NOMO-1 treated with dmso at 0.1 percent for 144 hours (cell line): ENCODE results near the gene CYP4F2.
"Not testable (repeated sequence)": the region's sequence is repeated elsewhere in the genome, so short reads cannot be mapped to it uniquely, and the experiment has no call there.

Experiments
- DNase-seq: peaks from one replicate; lab custom pipeline; 2025; ENCODE audit not compliant: unreplicated experiment; lab: John Stamatoyannopoulos, UW

Gene CYP4F2, protein sequence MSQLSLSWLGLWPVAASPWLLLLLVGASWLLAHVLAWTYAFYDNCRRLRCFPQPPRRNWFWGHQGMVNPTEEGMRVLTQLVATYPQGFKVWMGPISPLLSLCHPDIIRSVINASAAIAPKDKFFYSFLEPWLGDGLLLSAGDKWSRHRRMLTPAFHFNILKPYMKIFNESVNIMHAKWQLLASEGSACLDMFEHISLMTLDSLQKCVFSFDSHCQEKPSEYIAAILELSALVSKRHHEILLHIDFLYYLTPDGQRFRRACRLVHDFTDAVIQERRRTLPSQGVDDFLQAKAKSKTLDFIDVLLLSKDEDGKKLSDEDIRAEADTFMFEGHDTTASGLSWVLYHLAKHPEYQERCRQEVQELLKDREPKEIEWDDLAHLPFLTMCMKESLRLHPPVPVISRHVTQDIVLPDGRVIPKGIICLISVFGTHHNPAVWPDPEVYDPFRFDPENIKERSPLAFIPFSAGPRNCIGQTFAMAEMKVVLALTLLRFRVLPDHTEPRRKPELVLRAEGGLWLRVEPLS

DNA sequence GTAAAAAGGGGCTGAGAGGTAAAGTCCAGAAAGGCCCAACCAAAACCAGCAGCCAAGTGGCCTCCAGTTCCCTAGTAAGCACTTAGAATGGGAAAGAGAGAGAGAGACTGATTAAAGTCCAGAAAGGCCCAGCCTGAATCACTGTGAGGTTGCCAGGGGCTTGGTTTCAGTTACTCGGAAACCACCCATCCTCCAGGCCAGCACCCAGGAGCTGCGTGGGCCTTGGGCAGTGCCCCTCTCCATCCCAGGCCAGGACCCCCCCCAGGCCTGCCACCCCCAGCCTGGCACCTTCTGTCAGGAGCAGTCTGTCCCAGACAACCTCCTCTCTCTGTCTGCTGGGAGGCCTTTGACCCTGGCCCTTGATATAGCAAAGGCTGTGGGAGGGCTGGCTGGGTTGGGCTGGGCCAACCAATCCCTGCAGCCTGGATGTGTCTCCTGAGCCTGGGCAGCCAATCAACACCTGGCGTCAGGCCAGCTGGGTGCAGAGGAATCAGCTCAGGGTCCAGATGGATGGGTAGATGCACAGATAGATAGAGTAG, at the start of gene CYP4F2:
CYP4F2 (minus strand) TSS at position 337 of the 539 bp plus-strand sequence. CDS start 463 bp downstream, outside the sequence.
- DNase-seq = no peak

DNA sequence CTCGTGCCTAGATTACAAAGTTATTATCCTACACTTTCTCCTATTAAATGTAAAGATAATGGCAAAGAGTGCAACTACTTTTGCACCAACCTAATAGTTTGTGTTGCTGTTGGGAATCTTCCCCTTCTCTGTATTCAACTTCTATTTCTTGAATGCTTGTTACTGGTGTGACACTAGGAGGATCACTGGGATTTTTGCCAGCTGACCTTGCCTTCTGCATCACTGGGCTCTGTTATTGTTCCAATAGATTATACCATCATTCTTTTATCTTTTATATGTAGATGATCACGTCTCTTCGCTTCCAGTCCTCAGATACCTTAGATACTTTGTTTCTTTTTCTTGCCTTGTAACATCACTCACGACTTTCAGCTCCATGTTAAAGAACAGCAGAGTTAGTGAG, 47.4 kb upstream of the CYP4F2 start:
- no peak for DNase-seq

GRCh38 chr19:15944401-15944800, 46.5 kb upstream of the CYP4F2 start:
- no peak for DNase-seq

GRCh38 chr19:15937771-15938170, 39.9 kb upstream of the CYP4F2 start:
- no peak for DNase-seq

- no peak for DNase-seq
Measured at GRCh38 chr19:15936950-15937349, 39.1 kb upstream of the CYP4F2 start.

GRCh38 chr19:15936173-15936572, 38.3 kb upstream of the CYP4F2 start:
- no peak for DNase-seq

DNA sequence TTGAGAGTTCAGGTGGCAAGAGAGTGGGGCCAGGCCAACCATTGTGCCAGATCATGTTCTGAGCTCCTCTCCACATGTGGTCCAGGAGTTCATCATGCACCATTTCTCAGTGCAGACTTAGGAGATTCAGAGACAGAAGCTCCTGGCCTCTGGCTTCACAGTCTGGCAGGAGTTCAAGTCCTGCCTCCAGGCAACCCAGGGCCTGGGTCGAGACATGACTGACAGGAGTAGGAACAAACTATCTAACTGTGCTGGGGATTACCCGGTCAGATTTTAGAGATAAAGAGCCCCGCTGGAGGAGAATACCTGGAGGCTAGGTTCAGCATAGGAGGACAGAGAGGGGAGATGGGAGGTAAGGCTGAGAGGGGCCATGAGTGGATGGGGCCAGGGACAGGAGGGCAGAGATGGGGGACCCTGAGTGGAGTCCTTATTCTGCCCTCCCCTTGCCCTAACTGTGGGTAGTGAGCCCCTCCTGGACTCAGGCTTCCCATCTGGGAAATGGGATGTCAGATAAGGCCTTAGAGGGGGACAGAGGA, 37.4 kb upstream of the CYP4F2 start:
- no peak for DNase-seq

DNA sequence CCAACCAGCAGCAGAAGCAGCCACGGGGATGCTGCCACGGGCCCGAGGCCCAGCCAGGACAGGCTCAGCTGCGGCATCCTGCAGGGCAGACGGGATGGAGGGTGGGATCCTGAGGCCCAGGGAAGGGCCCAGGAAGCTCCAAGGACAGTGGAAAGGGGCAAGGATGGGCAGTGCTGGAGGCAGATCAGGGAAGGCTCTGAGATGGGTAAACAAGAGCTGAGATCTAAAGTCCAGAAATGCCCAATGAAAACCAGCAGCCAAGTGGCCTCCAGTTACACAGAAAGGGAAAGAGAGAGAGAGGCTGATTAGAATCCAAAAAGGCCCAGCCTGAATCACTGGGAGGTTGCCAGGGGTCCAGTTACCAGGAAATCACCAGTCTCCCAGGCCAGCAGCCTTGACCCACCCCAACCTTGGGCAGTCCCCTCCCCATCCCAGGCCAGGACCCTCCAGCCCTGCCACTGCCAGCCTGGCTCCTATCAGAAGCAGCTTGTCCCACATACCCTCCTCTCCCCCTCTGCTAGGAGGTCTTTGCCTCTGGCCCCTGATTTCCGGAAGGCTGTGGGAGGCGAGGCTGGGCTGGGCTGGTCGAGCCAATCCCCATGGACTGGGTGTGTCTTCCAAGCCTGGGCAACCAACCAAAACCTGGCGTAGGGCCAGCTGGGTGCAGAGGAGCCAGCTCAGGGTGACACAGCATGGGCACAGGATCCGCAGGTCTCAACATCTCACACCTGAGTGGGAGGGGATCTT, 36.6 kb upstream of the CYP4F2 start, which contains the start of gene CYP4F11:
CYP4F11 (minus strand) TSS at position 198 of the 747 bp plus-strand sequence; CDS start at position 77, 121 bp downstream.
- DNase-seq = no peak

- DNase-seq = not testable (repeated sequence)
Measured at GRCh38 chr19:15933761-15934331, 36.0 kb upstream of the CYP4F2 start.

DNA sequence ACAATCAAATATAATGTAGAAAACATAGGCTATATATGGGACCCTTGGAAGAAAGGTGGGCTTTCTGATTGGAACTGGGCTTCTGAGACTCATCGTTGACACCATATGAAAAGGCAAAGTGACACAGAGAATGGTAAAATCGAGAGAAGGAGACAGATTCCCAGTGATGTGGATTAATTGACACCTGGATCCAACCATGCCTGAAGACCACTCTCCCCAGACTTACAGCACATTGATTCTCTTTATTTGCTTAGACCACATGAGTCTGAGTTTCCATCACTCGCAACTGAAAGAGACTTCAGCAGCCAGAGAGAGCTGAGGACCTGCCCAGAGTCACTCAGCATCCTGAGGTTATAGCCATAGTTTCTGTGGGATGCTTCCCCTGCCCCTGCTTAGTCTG, 30.4 kb upstream of the CYP4F2 start:
- no peak for DNase-seq

DNA sequence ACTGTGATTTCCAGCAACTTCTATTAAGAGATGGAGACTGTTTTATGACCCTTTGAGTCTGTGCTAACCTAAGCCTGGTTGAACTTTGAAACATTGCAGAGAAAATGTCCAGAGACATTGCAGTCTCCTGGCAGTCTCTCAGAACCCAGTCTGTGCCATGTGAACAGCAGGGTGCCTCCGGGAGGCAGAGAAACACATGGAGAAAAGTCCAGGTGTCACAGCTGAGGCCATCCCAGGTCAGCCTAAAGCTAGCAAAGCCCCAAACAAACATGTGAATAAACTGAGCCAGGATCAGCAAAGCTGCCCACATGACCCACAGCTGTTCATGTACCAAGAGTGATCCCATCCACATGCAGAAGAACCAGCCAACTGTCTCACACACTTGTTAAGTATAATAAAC, 28.6 kb upstream of the CYP4F2 start:
- DNase-seq = no peak

GRCh38 chr19:15923702-15924101, 25.8 kb upstream of the CYP4F2 start:
- DNase-seq = no peak

DNA sequence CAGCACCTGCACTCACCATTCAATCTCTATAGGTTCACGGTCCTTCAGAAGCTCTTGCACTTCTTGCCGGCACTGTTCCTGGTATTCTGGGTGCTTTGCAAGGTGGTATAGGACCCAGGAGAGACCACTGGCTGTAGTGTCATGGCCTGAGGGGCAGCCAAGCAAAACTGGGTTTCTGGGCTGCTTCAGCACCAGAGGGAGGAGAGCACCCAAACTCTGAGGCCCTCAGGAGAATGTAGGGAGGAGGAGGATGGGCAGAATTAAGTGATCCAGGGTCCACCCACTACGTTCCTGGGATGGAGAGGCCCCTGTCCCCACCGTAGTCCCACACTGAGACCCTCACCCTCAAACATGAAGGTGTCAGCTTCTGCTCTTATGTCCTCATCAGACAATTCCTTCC, 24.1 kb upstream of the CYP4F2 start:
- DNase-seq = no peak

GRCh38 chr19:15919243-15919642, 21.4 kb upstream of the CYP4F2 start:
- no peak for DNase-seq

- no peak for DNase-seq
Measured at GRCh38 chr19:15915109-15915508, 17.2 kb upstream of the CYP4F2 start.

DNA sequence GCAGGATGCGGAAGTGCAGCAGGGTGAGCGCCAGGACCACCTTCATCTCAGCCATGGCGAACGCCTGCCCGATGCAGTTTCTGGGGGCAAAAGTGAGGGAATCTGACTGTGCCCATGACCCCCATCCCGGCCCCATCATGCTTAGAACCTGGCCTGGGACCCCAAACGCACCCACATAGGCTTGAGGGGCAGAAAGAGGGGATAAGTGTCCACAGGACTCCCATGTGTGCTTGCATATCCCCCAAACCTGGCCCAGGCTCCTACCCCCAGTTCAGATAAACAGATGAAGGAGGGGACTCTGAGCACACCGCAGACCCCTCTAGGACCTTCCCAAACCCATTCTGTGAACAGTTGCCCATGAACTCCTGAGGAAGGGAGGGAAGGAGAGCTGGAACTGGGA, 16.0 kb upstream of the CYP4F2 start:
- DNase-seq = no peak

- no peak for DNase-seq
Measured at GRCh38 chr19:15913384-15913783, 15.5 kb upstream of the CYP4F2 start.

DNA sequence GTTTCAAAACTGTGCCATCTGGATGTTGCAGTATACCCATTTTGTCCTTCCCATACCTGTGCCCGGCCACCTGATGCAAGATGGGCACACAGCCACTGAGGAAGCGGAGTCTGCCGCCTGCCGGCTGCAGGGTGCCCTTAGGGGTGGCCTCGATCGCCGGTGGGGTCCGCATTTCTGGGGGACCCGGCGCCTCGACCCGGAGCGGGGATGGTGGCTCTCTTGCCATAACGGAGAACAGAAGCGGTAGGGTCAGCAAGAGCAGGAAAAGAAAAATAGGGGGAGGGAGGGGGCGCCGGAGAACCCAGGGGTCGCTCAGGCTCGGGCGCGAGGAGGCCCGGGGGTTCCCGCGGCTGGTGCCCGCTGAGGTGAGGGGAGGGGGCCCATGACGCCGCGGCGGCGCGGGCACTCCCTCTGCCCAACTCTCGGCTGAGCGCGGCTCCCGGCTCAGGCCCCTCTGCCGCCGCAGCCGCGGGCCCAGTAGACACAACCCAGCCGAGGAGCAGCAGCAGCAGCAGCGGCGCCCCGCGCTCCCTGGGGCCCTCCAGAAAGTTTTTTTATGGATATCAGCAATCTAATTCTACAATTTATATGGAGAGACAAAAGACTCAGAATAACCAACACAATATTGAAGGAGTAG, 13.8 kb upstream of the CYP4F2 start:
- DNase-seq = no peak

- no peak for DNase-seq
Measured at GRCh38 chr19:15905026-15905425, 7.2 kb upstream of the CYP4F2 start.

DNA sequence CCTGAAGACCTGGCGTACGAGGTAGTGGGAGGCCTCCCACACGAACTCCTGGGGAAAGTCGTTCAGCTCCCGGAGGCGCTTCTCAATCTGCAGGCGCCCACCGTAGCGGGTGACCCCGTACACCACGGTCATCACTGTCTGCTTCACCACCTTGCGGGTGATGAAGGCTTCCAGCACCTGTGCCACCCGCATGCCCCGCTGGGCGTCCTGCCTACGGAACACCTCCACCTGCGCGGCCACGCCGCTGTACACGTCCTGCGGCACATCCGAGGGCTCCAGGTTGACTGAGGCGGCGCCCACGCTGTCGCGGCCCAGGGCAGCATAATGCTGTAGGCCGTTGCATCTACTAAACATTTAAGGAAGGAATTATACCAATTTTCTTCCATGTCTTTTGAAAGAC, 5.0 kb upstream of the CYP4F2 start:
- DNase-seq = not testable (repeated sequence)

GRCh38 chr19:15902254-15902653, 4.4 kb upstream of the CYP4F2 start:
- no peak for DNase-seq
